ENCODE data around the gene NEK9.

The NEK9 gene

GRCh38 chr14:75047506-75047905, 79.3 kb downstream of the NEK9 start:
- TF ChIP-seq CTCF (IDR thresholded peaks at IDR 0.05; ENCODE audit: insufficient read depth, low read length, poor library complexity, severe bottlenecking) (no peak), EZH2phosphoT487 (conservative IDR thresholded peaks at IDR 0.05; ENCODE audit: low read length) (no peak)
- H3K4me2 ChIP-seq (ENCODE audit: low read depth, low read length, poor library complexity, severe bottlenecking), result no peak overlapping the region
- peaks cover 26% of the 10 kb centered on the region; the same call in 1 of the 2 replicates for H3K79me2 ChIP-seq (ENCODE audit: insufficient read depth, low read length)
- H3K27me3 ChIP-seq (ENCODE audit: low read length), result no peaks in the 10 kb centered on the region
- no peak overlapping the region for H2AFZ ChIP-seq (ENCODE audit: low read depth, low read length, severe bottlenecking)
- H3K36me3 ChIP-seq (ENCODE audit: low read length), result no peaks in the 10 kb centered on the region
- H3K9me2 ChIP-seq (replicated peaks; ENCODE audit: insufficient read depth, low read length), result no peaks in the 10 kb centered on the region
- H3K4me3 ChIP-seq (ENCODE audit: insufficient read depth, low read length, poor library complexity, severe bottlenecking), result no peak overlapping the region
- no peak overlapping the region for H3K9ac ChIP-seq (ENCODE audit: low read length)
- no peaks in the 10 kb centered on the region for H4K20me1 ChIP-seq (ENCODE audit: low read depth, low read length)
- H3K9me3 ChIP-seq (ENCODE audit: insufficient read depth, low read length), result no peaks in the 10 kb centered on the region
- H3K27ac ChIP-seq (ENCODE audit: low read depth, low read length), result no peak overlapping the region
- peaks cover 12% of the 10 kb centered on the region for H3F3A ChIP-seq (ENCODE audit: insufficient read depth)

GRCh38 chr14:75046899-75047298, 79.9 kb downstream of the NEK9 start:
- no peaks in the 10 kb centered on the region for H3K36me3 ChIP-seq (ENCODE audit: low read length)
- H3F3A ChIP-seq (ENCODE audit: insufficient read depth), result 0 out of 2 replicates have a peak, but pooled peaks cover 8% of the 10 kb centered on the region
- H3K9ac ChIP-seq (ENCODE audit: low read length), result no peak overlapping the region
- H3K27ac ChIP-seq (ENCODE audit: low read depth, low read length), result no peak overlapping the region
- H2AFZ ChIP-seq (ENCODE audit: low read depth, low read length, severe bottlenecking), result no peak overlapping the region
- no peaks in the 10 kb centered on the region for H3K9me2 ChIP-seq (replicated peaks; ENCODE audit: insufficient read depth, low read length)
- no peaks in the 10 kb centered on the region for H3K9me3 ChIP-seq (ENCODE audit: insufficient read depth, low read length)
- H4K20me1 ChIP-seq (ENCODE audit: low read depth, low read length), result no peaks in the 10 kb centered on the region
- TF ChIP-seq CTCF (IDR thresholded peaks at IDR 0.05; ENCODE audit: insufficient read depth, low read length, poor library complexity, severe bottlenecking), result no peak
- no peak for TF ChIP-seq EZH2phosphoT487 (conservative IDR thresholded peaks at IDR 0.05; ENCODE audit: low read length)
- peaks cover 26% of the 10 kb centered on the region; the same call in 1 of the 2 replicates for H3K79me2 ChIP-seq (ENCODE audit: insufficient read depth, low read length)
- no peak overlapping the region for H3K4me3 ChIP-seq (ENCODE audit: insufficient read depth, low read length, poor library complexity, severe bottlenecking)
- no peaks in the 10 kb centered on the region for H3K27me3 ChIP-seq (ENCODE audit: low read length)
- no peak overlapping the region for H3K4me2 ChIP-seq (ENCODE audit: low read depth, low read length, poor library complexity, severe bottlenecking)

- no peaks in the 10 kb centered on the region for H4K20me1 ChIP-seq (ENCODE audit: low read depth, low read length)
- H3F3A ChIP-seq (ENCODE audit: insufficient read depth), result 0 out of 2 replicates have a peak, but pooled peaks cover 8% of the 10 kb centered on the region
- peaks cover 26% of the 10 kb centered on the region; the same call in 1 of the 2 replicates for H3K79me2 ChIP-seq (ENCODE audit: insufficient read depth, low read length)
- no peaks in the 10 kb centered on the region for H3K9me3 ChIP-seq (ENCODE audit: insufficient read depth, low read length)
- no peaks in the 10 kb centered on the region for H3K27me3 ChIP-seq (ENCODE audit: low read length)
- no peak overlapping the region for H3K27ac ChIP-seq (ENCODE audit: low read depth, low read length)
- H3K9ac ChIP-seq (ENCODE audit: low read length), result no peak overlapping the region
- H3K4me2 ChIP-seq (ENCODE audit: low read depth, low read length, poor library complexity, severe bottlenecking), result no peak overlapping the region
- no peaks in the 10 kb centered on the region for H3K9me2 ChIP-seq (replicated peaks; ENCODE audit: insufficient read depth, low read length)
- no peak overlapping the region for H2AFZ ChIP-seq (ENCODE audit: low read depth, low read length, severe bottlenecking)
- no peak for TF ChIP-seq EZH2phosphoT487 (conservative IDR thresholded peaks at IDR 0.05; ENCODE audit: low read length)
- TF ChIP-seq CTCF (IDR thresholded peaks at IDR 0.05; ENCODE audit: insufficient read depth, low read length, poor library complexity, severe bottlenecking), result no peak
- H3K36me3 ChIP-seq (ENCODE audit: low read length), result no peaks in the 10 kb centered on the region; the same call in 1 of the 2 replicates
- no peak overlapping the region for H3K4me3 ChIP-seq (ENCODE audit: insufficient read depth, low read length, poor library complexity, severe bottlenecking)
Measured at GRCh38 chr14:75046275-75046674, 80.6 kb downstream of the NEK9 start.

All from SU-DHL-6 (cell line).